RWPE2 (cell line): Measurements from ENCODE around the gene RPTN.
A peak's percentile ranks its signal among the peaks of the same experiment; 100 is the strongest.

Source experiments
- ATAC-seq: fragments of 200-7000 bp; cut with Tn5 transposase; 3 replicates; pipeline ENCODE4 v1.9.1; 2021; ENCODE audit warnings: low read depth
- DNase-seq: peaks from one replicate; pipeline ENCODE4 v3.0.0-alpha.2; 2020; ENCODE audit warnings: low spot score
- H3K27ac ChIP-seq: fragments of 450-650 bp; 2 replicates; pipeline ENCODE4 v1.5.1; 2017; ENCODE audit warnings: mild to moderate bottlenecking; ENCODE audit not compliant: poor library complexity, severe bottlenecking
- H3K27me3 ChIP-seq: fragments of 250-450 bp; sonication (Bioruptor Pico); 2 replicates; pipeline ENCODE4 v1.5.1; 2021; ENCODE audit warnings: mild to moderate bottlenecking, moderate library complexity; ENCODE audit not compliant: insufficient read depth, poor library complexity, severe bottlenecking
- H3K36me3 ChIP-seq: fragments of 250-450 bp; sonication (Bioruptor Pico); 2 replicates; pipeline ENCODE4 v1.5.1; 2020; ENCODE audit warnings: low read depth, mild to moderate bottlenecking, moderate library complexity
- H3K4me1 ChIP-seq: fragments of 250-450 bp; sonication (Bioruptor Pico); 2 replicates; pipeline ENCODE4 v1.5.1; 2021; ENCODE audit warnings: mild to moderate bottlenecking, moderate library complexity; ENCODE audit not compliant: insufficient read depth, poor library complexity, severe bottlenecking
- H3K4me3 ChIP-seq: fragments of 250-450 bp; sonication (Bioruptor Pico); 2 replicates; pipeline ENCODE4 v1.5.1; 2021; ENCODE audit warnings: mild to moderate bottlenecking, moderate library complexity; ENCODE audit not compliant: severe bottlenecking
- H3K9me3 ChIP-seq: fragments of 250-450 bp; sonication (Bioruptor Pico); 2 replicates; pipeline ENCODE4 v1.5.1; 2021; ENCODE audit warnings: mild to moderate bottlenecking, moderate library complexity; ENCODE audit not compliant: severe bottlenecking
- CTCF ChIP-seq: fragments of 450-650 bp; IDR thresholded peaks from one replicate; pipeline ENCODE4 v1.5.1; 2017; ENCODE audit warnings: mild to moderate bottlenecking, moderate library complexity; ENCODE audit not compliant: poor library complexity, severe bottlenecking

RPTN gene

GRCh38 chr1:152110365-152110859, 48.6 kb downstream of the RPTN start:
- Histone ChIP-seq H3K27me3 (peaks cover 94% of the 10 kb centered on the region), H3K36me3 (no peaks in the 10 kb centered on the region), H3K9me3 (no peaks in the 10 kb centered on the region), H3K4me1 (peaks cover 12% of the 10 kb centered on the region), H3K4me3 (peak overlapping the region; percentile 17), H3K27ac (no peak overlapping the region)
- DNase-seq, result peak; percentile 57
- TF ChIP-seq CTCF, result peak; percentile 3
- peak; percentile 55 for ATAC-seq

- H3K9me3 ChIP-seq, result no peaks in the 10 kb centered on the region
- H3K27ac ChIP-seq, result no peak overlapping the region
- ATAC-seq, result no peak
- H3K4me3 ChIP-seq, result no peak overlapping the region
- no peak for TF ChIP-seq CTCF
- H3K4me1 ChIP-seq, result peaks cover 12% of the 10 kb centered on the region
- peaks cover 94% of the 10 kb centered on the region for H3K27me3 ChIP-seq
- DNase-seq, result no peak
- no peaks in the 10 kb centered on the region for H3K36me3 ChIP-seq
These were observed 49.1 kb downstream of the RPTN start for GRCh38 chr1:152109998-152110294.

- Histone ChIP-seq H3K27me3 (peaks cover 92% of the 10 kb centered on the region), H3K36me3 (no peaks in the 10 kb centered on the region), H3K4me3 (no peak overlapping the region), H3K9me3 (no peaks in the 10 kb centered on the region), H3K4me1 (peaks cover 12% of the 10 kb centered on the region), H3K27ac (no peak overlapping the region)
- DNase-seq (no peak), ATAC-seq (no peak)
- no peak for TF ChIP-seq CTCF
These were observed 49.6 kb downstream of the RPTN start for GRCh38 chr1:152109231-152109997.

- no peak for TF ChIP-seq CTCF
- Histone ChIP-seq H3K27ac (no peak overlapping the region), H3K27me3 (peaks cover 92% of the 10 kb centered on the region), H3K4me3 (no peak overlapping the region), H3K36me3 (no peaks in the 10 kb centered on the region), H3K9me3 (no peaks in the 10 kb centered on the region), H3K4me1 (peaks cover 12% of the 10 kb centered on the region)
- no peak for DNase-seq
- no peak for ATAC-seq
These were observed 50.2 kb downstream of the RPTN start for GRCh38 chr1:152108882-152109222.
